ENCODE measurements around the gene DTX3L. TPM values are rescaled to one million over a fixed set of nuclear protein-coding genes. Genes with fewer than 3 reads are reported as not detected.

The DTX3L gene
- 33.7 and 37.4 TPM in 2 replicates for total RNA-seq
- long read RNA-seq, full-length matches to known transcripts, result 6 of 19 reads
- long read RNA-seq, partial matches to known transcripts, result 2 of 19 reads
- long read RNA-seq, other reads (novel, unspliced or antisense), result 11 of 19 reads

DNA sequence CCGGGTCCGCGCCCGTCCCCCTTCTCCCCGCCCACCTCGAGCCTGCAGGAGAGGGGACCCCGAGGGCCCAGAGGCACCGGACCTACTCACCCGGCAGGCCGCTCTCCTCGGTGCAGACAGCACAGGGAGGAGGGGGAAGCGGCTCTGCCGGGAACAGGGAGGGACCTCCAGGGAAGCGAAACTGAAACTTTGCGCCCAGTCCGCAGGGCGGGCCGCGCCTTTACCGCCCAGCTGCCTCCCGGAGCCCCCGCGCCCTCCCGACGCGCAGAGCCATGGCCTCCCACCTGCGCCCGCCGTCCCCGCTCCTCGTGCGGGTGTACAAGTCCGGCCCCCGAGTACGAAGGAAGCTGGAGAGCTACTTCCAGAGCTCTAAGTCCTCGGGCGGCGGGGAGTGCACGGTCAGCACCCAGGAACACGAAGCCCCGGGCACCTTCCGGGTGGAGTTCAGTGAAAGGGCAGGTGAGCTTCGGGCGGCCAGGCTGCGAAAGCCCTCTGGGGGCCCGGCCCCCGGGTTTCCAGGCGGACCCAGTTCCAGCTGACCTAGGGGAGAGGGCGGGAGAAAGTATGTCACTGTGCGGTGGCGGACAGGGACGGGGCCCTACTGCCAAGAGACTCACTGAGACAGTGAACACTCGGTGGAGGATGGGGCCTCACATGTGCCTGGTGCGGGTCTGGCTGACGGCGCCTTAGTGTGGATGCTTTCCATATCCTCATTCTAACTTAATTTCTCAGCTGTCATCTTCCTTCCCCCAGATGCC is at the start of gene DTX3L, which contains the start of gene PARP9:
TSS of gene DTX3L (plus strand) at position 184 of the 758 bp plus-strand sequence. CDS start at position 273, 89 bp downstream.
TSS of gene PARP9 (minus strand) at position 146 of the 758 bp plus-strand sequence. CDS start 4,680 bp downstream, outside the sequence.
- Mint-ChIP-seq H3K27ac (ENCODE audit: unreplicated experiment) (peak within 1 kb of the TSS; percentile 92), H3K4me1 (ENCODE audit: unreplicated experiment) (peaks cover 22% of the 10 kb centered on the region), H3K36me3 (ENCODE audit: unreplicated experiment) (peaks cover 27% of the 10 kb centered on the region), H3K9me3 (ENCODE audit: unreplicated experiment) (no peaks in the 10 kb centered on the region), H3K4me3 (ENCODE audit: unreplicated experiment) (peak within 1 kb of the TSS; percentile 88), H3K27me3 (ENCODE audit: unreplicated experiment) (no peaks in the 10 kb centered on the region)
- TF ChIP-seq, protein P1, sequence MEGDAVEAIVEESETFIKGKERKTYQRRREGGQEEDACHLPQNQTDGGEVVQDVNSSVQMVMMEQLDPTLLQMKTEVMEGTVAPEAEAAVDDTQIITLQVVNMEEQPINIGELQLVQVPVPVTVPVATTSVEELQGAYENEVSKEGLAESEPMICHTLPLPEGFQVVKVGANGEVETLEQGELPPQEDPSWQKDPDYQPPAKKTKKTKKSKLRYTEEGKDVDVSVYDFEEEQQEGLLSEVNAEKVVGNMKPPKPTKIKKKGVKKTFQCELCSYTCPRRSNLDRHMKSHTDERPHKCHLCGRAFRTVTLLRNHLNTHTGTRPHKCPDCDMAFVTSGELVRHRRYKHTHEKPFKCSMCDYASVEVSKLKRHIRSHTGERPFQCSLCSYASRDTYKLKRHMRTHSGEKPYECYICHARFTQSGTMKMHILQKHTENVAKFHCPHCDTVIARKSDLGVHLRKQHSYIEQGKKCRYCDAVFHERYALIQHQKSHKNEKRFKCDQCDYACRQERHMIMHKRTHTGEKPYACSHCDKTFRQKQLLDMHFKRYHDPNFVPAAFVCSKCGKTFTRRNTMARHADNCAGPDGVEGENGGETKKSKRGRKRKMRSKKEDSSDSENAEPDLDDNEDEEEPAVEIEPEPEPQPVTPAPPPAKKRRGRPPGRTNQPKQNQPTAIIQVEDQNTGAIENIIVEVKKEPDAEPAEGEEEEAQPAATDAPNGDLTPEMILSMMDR (IDR thresholded peaks at IDR 0.05), result no peak
- peak; percentile 91 for DNase-seq (ENCODE audit: extremely low spot score, unreplicated experiment)

DNA sequence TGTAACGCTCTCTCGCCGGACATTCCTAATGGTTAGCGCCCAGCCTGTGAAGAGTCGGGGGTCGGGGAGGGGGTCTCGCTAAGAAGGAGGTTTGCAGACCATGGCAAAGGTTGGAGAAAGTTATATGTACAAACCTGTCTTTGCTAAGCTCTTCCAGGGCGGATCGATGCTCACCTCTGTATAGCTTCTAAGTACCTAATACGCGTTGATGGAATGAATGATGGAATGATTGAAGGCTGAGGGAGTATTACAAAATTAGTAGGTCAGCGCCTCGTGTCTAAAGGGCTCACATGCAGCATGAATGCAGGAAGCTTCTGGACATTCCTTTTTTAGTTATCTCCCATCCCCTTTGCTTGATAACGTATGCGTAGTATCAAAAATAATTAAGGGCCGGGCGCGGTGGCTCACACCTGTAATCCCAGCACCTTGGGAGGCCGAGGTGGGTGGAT is 49.1 kb upstream of the DTX3L start:
- peaks cover 12% of the 10 kb centered on the region for H3K27me3 Mint-ChIP-seq (ENCODE audit: unreplicated experiment)
- TF ChIP-seq, protein P1 (IDR thresholded peaks at IDR 0.05), result no peak
- peak overlapping the region; percentile 84 for H3K27ac Mint-ChIP-seq (ENCODE audit: unreplicated experiment)
- H3K36me3 Mint-ChIP-seq (ENCODE audit: unreplicated experiment), result peaks cover under 1% of the 10 kb centered on the region
- H3K4me1 Mint-ChIP-seq (ENCODE audit: unreplicated experiment), result peaks cover 35% of the 10 kb centered on the region
- H3K9me3 Mint-ChIP-seq (ENCODE audit: unreplicated experiment), result no peaks in the 10 kb centered on the region
- no peak for DNase-seq (ENCODE audit: extremely low spot score, unreplicated experiment)
- peak overlapping the region; percentile 81 for H3K4me3 Mint-ChIP-seq (ENCODE audit: unreplicated experiment)

DNA sequence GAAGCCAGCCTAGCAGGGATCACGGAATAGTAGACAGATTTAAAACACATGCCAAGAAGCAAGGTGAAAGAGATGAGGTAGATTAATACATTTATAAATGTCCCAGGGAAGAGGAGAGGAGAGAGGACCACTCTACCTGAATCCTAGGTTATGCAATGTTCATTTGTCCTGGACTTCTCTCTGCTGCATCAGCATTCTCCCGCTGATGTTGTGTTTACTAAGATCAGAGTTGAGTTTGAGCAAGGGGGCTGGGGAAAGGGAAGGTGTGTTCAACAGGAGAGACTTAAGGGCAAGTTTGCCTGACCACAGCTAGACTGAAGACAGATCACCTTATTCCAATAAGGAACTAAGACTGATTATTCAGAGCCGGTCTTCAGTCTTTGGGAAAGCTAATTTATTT is 48.3 kb upstream of the DTX3L start:
- H3K9me3 Mint-ChIP-seq (ENCODE audit: unreplicated experiment), result no peaks in the 10 kb centered on the region
- peaks cover 30% of the 10 kb centered on the region for H3K4me1 Mint-ChIP-seq (ENCODE audit: unreplicated experiment)
- no peak for DNase-seq (ENCODE audit: extremely low spot score, unreplicated experiment)
- H3K27me3 Mint-ChIP-seq (ENCODE audit: unreplicated experiment), result peaks cover 15% of the 10 kb centered on the region
- H3K27ac Mint-ChIP-seq (ENCODE audit: unreplicated experiment), result no peak overlapping the region
- no peak overlapping the region for H3K4me3 Mint-ChIP-seq (ENCODE audit: unreplicated experiment)
- TF ChIP-seq, protein P1 (IDR thresholded peaks at IDR 0.05), result no peak
- H3K36me3 Mint-ChIP-seq (ENCODE audit: unreplicated experiment), result no peaks in the 10 kb centered on the region

DNA sequence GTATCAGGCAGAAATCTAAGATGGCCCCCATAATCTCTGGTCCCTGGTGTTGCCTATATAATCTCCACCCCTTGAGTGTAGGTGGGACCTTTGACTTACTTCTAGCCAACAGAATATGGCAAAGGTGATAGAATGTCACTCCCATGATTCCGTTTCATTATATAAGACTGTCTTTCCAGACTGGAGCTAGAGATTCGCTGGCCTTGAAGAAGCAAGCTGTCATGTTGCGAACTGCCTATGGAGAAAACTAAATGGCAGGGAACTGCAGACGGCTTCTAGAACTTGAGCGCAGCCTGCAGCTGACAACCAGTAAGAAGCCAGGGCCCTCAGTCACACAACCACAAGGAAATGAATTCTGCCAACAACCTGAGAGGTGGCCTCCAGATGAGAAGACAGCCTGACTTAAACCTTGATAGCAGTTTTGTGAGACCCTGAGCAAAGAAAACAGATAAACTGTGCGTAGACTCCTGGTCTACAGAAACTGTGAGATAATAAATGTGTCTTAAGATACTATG is 47.2 kb upstream of the DTX3L start:
- peaks cover 15% of the 10 kb centered on the region for H3K27me3 Mint-ChIP-seq (ENCODE audit: unreplicated experiment)
- TF ChIP-seq, protein P1 (IDR thresholded peaks at IDR 0.05), result no peak
- H3K4me3 Mint-ChIP-seq (ENCODE audit: unreplicated experiment), result no peak overlapping the region
- H3K27ac Mint-ChIP-seq (ENCODE audit: unreplicated experiment), result no peak overlapping the region
- H3K4me1 Mint-ChIP-seq (ENCODE audit: unreplicated experiment), result peaks cover 20% of the 10 kb centered on the region
- H3K9me3 Mint-ChIP-seq (ENCODE audit: unreplicated experiment), result no peaks in the 10 kb centered on the region
- no peaks in the 10 kb centered on the region for H3K36me3 Mint-ChIP-seq (ENCODE audit: unreplicated experiment)
- DNase-seq (ENCODE audit: extremely low spot score, unreplicated experiment), result no peak

DNA sequence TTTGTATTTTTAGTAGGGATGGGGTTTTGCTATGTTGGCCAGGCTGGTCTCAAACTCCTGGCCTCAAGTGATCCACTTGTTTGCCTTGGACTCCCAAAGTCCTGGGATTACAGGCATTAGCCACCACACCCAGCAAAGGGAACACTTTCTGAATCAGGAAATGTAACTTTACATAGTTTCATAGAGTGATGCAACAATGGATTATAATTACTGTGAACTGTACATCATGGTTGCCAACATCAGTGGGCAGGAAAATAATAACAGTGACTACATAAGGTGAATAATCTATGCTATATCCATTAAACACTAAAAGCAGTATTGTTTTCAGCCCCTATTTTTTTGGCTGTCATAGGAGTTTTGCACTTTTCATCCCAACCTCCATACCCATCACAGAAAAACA is 44.4 kb upstream of the DTX3L start:
- DNase-seq (ENCODE audit: extremely low spot score, unreplicated experiment), result no peak
- no peaks in the 10 kb centered on the region for H3K36me3 Mint-ChIP-seq (ENCODE audit: unreplicated experiment)
- no peak overlapping the region for H3K4me3 Mint-ChIP-seq (ENCODE audit: unreplicated experiment)
- H3K9me3 Mint-ChIP-seq (ENCODE audit: unreplicated experiment), result no peaks in the 10 kb centered on the region
- H3K27me3 Mint-ChIP-seq (ENCODE audit: unreplicated experiment), result peaks cover 15% of the 10 kb centered on the region
- H3K27ac Mint-ChIP-seq (ENCODE audit: unreplicated experiment), result no peak overlapping the region
- TF ChIP-seq, protein P1 (IDR thresholded peaks at IDR 0.05), result no peak
- peaks cover 4% of the 10 kb centered on the region for H3K4me1 Mint-ChIP-seq (ENCODE audit: unreplicated experiment)

Data from osteocyte (in vitro differentiated cells).